VCaP (cell line): ENCODE measurements around the gene HHAT.
A peak's percentile ranks its signal among the peaks of the same experiment; 100 is the strongest.
"Not testable (repeated sequence)": the region's sequence is repeated elsewhere in the genome, so short reads cannot be mapped to it uniquely, and the experiment has no call there.

ENCODE experiments used
- H3K27ac ChIP-seq: fragments of 450-650 bp; 2 replicates; pipeline ENCODE4 v1.5.1; 2017
- CTCF ChIP-seq: fragments of 450-650 bp; conservative IDR thresholded peaks from 2 replicates; pipeline ENCODE4 v1.5.1; 2017; ENCODE audit warnings: mild to moderate bottlenecking, moderate library complexity

Gene HHAT

GRCh38 chr1:210654176-210654981 is 325.7 kb downstream of the HHAT start:
- no peak overlapping the region for H3K27ac ChIP-seq
- no peak for TF ChIP-seq CTCF

- H3K27ac ChIP-seq = no peak overlapping the region
- no peak for TF ChIP-seq CTCF
These were observed 326.8 kb downstream of the HHAT start for GRCh38 chr1:210655511-210655910.

- no peak for TF ChIP-seq CTCF
- no peak overlapping the region for H3K27ac ChIP-seq
These were observed 329.1 kb downstream of the HHAT start for GRCh38 chr1:210657806-210658205.

GRCh38 chr1:210661520-210661919 is 332.8 kb downstream of the HHAT start:
- not testable (repeated sequence) for H3K27ac ChIP-seq

- no peak overlapping the region for H3K27ac ChIP-seq
- TF ChIP-seq CTCF = no peak
These were observed 333.8 kb downstream of the HHAT start for GRCh38 chr1:210662291-210663050.

GRCh38 chr1:210663730-210664573 is 335.2 kb downstream of the HHAT start:
- TF ChIP-seq CTCF = no peak
- peak overlapping the region; percentile 46 for H3K27ac ChIP-seq

GRCh38 chr1:210669951-210670350 is 341.2 kb downstream of the HHAT start:
- H3K27ac ChIP-seq = no peak overlapping the region
- TF ChIP-seq CTCF = no peak
